Measurements from ENCODE around the gene LPAR6. TPM values are rescaled to one million over a fixed set of nuclear protein-coding genes. Genes with fewer than 3 reads are reported as not detected.

LPAR6 gene
- total RNA-seq, 1 donor from 2014 or later = 4.1 TPM

DNA sequence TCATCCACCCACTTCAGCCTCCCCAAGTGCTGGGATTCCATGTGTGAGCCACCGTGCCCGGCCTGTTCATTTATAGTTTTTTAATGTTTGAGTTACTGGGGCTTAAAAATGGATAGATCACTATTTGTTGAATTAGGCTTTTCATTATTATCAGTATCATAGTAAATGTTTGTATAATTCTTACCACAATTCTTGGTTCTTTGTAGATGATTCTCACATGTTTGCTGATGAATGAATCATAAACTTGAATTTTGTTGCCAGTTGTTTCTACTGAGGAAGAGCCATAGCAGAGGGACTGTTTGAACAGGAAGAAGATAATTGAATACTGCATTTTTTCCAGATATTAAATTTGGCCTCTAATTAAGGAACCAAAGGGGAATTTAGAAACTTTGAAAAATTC, 2.6 kb upstream of the LPAR6 start:
- Mint-ChIP-seq H3K27ac (ENCODE audit: unreplicated experiment) (no peak overlapping the region), H3K9me3 (ENCODE audit: unreplicated experiment) (peaks cover 14% of the 10 kb centered on the region), H3K36me3 (ENCODE audit: low read depth, unreplicated experiment) (peaks cover 21% of the 10 kb centered on the region), H3K4me1 (ENCODE audit: low read depth, unreplicated experiment) (peaks cover 11% of the 10 kb centered on the region), H3K4me3 (ENCODE audit: unreplicated experiment) (no peak overlapping the region), H3K27me3 (ENCODE audit: low read depth, unreplicated experiment) (no peaks in the 10 kb centered on the region)
- H2AFZ ChIP-seq (ENCODE audit: low read depth, low read length) = no peak overlapping the region
- no peak overlapping the region for H3K4me3 ChIP-seq (ENCODE audit: insufficient read depth, low read depth, low read length)
- no peak for TF ChIP-seq CTCF (IDR thresholded peaks at IDR 0.05; ENCODE audit: insufficient read depth, low read depth, low read length)
- no peak for TF ChIP-seq EZH2 (IDR thresholded peaks at IDR 0.05; ENCODE audit: insufficient read depth, low read length)
- H3K27ac ChIP-seq (ENCODE audit: low read depth, low read length) = no peak overlapping the region
- FAIRE-seq = peak; percentile 20
- H4K20me1 ChIP-seq (ENCODE audit: insufficient read depth, low read length) = no peaks in the 10 kb centered on the region
- H3K27me3 ChIP-seq (ENCODE audit: insufficient read depth, low read length) = no peaks in the 10 kb centered on the region
- H3K4me1 ChIP-seq (ENCODE audit: insufficient read depth, low read length) = no peaks in the 10 kb centered on the region
- H3K9me3 ChIP-seq (ENCODE audit: insufficient read depth, low read depth, low read length) = no peaks in the 10 kb centered on the region
- no peak overlapping the region for H3K9ac ChIP-seq (ENCODE audit: low read length)
- no peaks in the 10 kb centered on the region for H3K36me3 ChIP-seq (ENCODE audit: insufficient read depth, low read length)
- DNase-seq (ENCODE audit: low read depth) = no peak
- peaks cover 20% of the 10 kb centered on the region for H3K79me2 ChIP-seq (ENCODE audit: insufficient read depth, low read length)
- H3K4me2 ChIP-seq (ENCODE audit: low read length) = no peak overlapping the region

DNA sequence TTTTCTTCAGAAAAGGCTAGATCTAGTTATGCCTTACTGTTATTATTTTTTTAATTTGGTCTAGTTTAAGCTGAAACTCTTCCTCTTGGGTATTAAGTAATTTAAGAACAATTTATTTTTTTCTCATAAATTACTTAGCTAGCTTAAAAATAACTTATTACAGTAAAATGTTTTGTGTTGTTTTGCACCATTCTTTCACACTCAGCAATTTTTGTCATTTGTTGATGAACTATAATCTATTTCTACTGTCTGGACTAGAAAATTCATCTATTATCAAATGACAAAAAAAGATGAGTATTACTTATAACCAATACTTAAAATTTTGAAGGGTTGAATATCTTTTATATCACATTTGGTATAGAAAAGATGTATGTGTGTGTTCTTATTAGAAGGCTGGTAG, 1.6 kb upstream of the LPAR6 start:
- peaks cover 28% of the 10 kb centered on the region for H3K79me2 ChIP-seq (ENCODE audit: insufficient read depth, low read length)
- H3K27ac ChIP-seq (ENCODE audit: low read depth, low read length) = no peak overlapping the region
- no peaks in the 10 kb centered on the region for H4K20me1 ChIP-seq (ENCODE audit: insufficient read depth, low read length)
- Mint-ChIP-seq H3K27me3 (ENCODE audit: low read depth, unreplicated experiment) (no peaks in the 10 kb centered on the region), H3K4me3 (ENCODE audit: unreplicated experiment) (no peak overlapping the region), H3K27ac (ENCODE audit: unreplicated experiment) (no peak overlapping the region), H3K4me1 (ENCODE audit: low read depth, unreplicated experiment) (peaks cover 11% of the 10 kb centered on the region), H3K9me3 (ENCODE audit: unreplicated experiment) (peaks cover 6% of the 10 kb centered on the region), H3K36me3 (ENCODE audit: low read depth, unreplicated experiment) (peaks cover 19% of the 10 kb centered on the region)
- FAIRE-seq (no peak), DNase-seq (ENCODE audit: low read depth) (no peak)
- TF ChIP-seq EZH2 (IDR thresholded peaks at IDR 0.05; ENCODE audit: insufficient read depth, low read length) (no peak), CTCF (IDR thresholded peaks at IDR 0.05; ENCODE audit: insufficient read depth, low read depth, low read length) (no peak)
- no peaks in the 10 kb centered on the region for H3K36me3 ChIP-seq (ENCODE audit: insufficient read depth, low read length)
- H3K27me3 ChIP-seq (ENCODE audit: insufficient read depth, low read length) = no peaks in the 10 kb centered on the region
- H3K4me2 ChIP-seq (ENCODE audit: low read length) = no peak overlapping the region
- no peak overlapping the region for H3K4me3 ChIP-seq (ENCODE audit: insufficient read depth, low read depth, low read length)
- H3K9ac ChIP-seq (ENCODE audit: low read length) = no peak overlapping the region
- no peak overlapping the region for H2AFZ ChIP-seq (ENCODE audit: low read depth, low read length)
- H3K9me3 ChIP-seq (ENCODE audit: insufficient read depth, low read depth, low read length) = no peaks in the 10 kb centered on the region
- H3K4me1 ChIP-seq (ENCODE audit: insufficient read depth, low read length) = no peaks in the 10 kb centered on the region

DNA sequence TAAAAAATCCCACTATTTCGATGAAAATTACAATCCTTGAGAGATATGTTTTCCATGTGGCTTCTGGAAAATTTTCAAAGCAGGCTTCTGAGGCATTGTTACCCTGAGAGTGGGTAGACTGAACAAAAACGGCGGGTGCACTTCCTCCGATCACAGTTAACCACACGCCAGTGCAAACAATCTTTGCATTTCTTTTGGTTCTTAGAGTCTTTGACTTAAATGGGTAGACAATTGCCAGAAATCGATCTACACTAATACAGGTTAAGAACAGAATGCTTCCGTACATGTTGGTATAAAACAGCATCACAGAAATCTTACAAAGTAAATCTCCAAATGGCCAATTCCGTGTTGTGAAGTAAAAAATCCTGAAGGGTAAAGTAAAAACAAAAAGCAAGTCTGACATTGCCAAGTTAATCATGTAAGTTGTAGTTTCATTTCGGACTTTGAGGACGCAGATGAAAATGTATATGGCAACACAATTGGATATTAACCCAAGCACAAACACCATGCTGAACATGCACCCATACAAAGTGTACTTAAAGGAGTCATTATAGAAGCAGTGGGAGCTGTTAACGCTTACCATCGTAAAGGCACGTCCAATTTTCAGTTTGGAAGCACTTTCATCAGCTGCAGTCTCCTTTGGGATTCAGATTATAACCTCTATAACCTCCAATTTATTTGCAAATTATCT, 927 bp downstream of the LPAR6 start:
- peak overlapping the region; percentile 36 for H2AFZ ChIP-seq (ENCODE audit: low read depth, low read length)
- peak overlapping the region; percentile 87 for H3K4me2 ChIP-seq (ENCODE audit: low read length)

More for the DNA sequence above, 927 bp downstream of the LPAR6 start:
- H3K4me3 ChIP-seq (ENCODE audit: insufficient read depth, low read depth, low read length) = peak overlapping the region; percentile 78
- peak overlapping the region; percentile 86 for H3K9ac ChIP-seq (ENCODE audit: low read length)
- FAIRE-seq (peak; percentile 64), DNase-seq (ENCODE audit: low read depth) (no peak)
- TF ChIP-seq CTCF (IDR thresholded peaks at IDR 0.05; ENCODE audit: insufficient read depth, low read depth, low read length) (no peak), EZH2 (IDR thresholded peaks at IDR 0.05; ENCODE audit: insufficient read depth, low read length) (no peak)
- H3K4me1 Mint-ChIP-seq (ENCODE audit: low read depth, unreplicated experiment) = peaks cover 11% of the 10 kb centered on the region
- no peaks in the 10 kb centered on the region for H3K27me3 ChIP-seq (ENCODE audit: insufficient read depth, low read length)
- peak overlapping the region; percentile 88 for H3K4me3 Mint-ChIP-seq (ENCODE audit: unreplicated experiment)
- H3K9me3 ChIP-seq (ENCODE audit: insufficient read depth, low read depth, low read length) = no peaks in the 10 kb centered on the region
- H3K79me2 ChIP-seq (ENCODE audit: insufficient read depth, low read length) = peaks cover 28% of the 10 kb centered on the region
- H3K27ac Mint-ChIP-seq (ENCODE audit: unreplicated experiment) = peak overlapping the region; percentile 38
- no peaks in the 10 kb centered on the region for H3K9me3 Mint-ChIP-seq (ENCODE audit: unreplicated experiment)
- H3K4me1 ChIP-seq (ENCODE audit: insufficient read depth, low read length) = no peaks in the 10 kb centered on the region
- H4K20me1 ChIP-seq (ENCODE audit: insufficient read depth, low read length) = no peaks in the 10 kb centered on the region
- H3K27me3 Mint-ChIP-seq (ENCODE audit: low read depth, unreplicated experiment) = no peaks in the 10 kb centered on the region
- H3K36me3 Mint-ChIP-seq (ENCODE audit: low read depth, unreplicated experiment) = peaks cover 8% of the 10 kb centered on the region
- H3K36me3 ChIP-seq (ENCODE audit: insufficient read depth, low read length) = no peaks in the 10 kb centered on the region
- peak overlapping the region; percentile 56 for H3K27ac ChIP-seq (ENCODE audit: low read depth, low read length)
